HFF-Myc (cell line): Measurements from ENCODE around the gene PEX10.

Experiments used
- DNase-seq: peaks from one replicate; pipeline ENCODE4 v3.0.0-alpha.2; 2011; ENCODE audit warnings: low read depth; ENCODE audit errors: extremely low read depth
- H3K4me3 ChIP-seq: replicated peaks from 2 replicates; pipeline ENCODE4 v1.5.1; 2011; ENCODE audit warnings: low read depth, mild to moderate bottlenecking, control low read depth, low read length
- TF ChIP-seq, protein P1 (sequence below): IDR thresholded peaks from 2 replicates; pipeline ENCODE4 v1.5.1; 2012; ENCODE audit warnings: mild to moderate bottlenecking, low read depth, low read length, control low read depth; ENCODE audit errors: missing control alignments

Gene PEX10

DNA sequence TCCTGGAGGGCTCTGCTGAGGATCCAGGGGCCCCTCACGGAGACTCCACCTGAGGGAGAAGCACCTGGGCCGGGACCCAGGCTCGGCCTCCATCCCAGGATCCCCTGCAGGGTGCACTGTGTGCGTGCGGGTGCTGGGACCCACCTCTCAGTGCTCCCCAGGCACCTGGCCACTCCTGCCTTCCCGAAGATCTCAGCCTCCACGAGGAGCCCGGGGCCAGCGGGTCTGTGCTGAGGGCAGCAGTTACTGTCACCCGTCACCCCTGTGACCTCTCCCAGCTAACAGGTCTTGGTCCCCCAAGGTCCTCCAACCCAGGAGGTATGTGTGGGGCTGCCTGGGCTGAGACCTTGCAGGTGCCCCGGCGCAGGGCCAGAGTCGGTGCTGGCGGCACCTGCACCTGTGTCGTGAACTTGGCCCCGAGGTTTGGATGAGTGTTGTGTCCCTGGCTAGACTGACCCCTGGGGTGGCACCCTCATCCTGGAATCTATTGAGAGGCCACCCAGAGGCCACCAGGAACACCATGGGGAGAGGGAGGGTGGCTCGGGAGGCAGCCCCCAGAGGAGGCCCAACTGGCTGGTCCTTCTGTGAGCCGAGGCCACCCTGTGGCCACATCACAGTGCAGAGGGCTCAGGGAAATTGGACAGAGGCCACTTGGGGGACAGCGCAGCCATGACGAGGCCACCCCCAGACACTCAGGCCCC, 38.7 kb downstream of the PEX10 start:
- H3K4me3 ChIP-seq: no peak overlapping the region
- TF ChIP-seq, protein P1, sequence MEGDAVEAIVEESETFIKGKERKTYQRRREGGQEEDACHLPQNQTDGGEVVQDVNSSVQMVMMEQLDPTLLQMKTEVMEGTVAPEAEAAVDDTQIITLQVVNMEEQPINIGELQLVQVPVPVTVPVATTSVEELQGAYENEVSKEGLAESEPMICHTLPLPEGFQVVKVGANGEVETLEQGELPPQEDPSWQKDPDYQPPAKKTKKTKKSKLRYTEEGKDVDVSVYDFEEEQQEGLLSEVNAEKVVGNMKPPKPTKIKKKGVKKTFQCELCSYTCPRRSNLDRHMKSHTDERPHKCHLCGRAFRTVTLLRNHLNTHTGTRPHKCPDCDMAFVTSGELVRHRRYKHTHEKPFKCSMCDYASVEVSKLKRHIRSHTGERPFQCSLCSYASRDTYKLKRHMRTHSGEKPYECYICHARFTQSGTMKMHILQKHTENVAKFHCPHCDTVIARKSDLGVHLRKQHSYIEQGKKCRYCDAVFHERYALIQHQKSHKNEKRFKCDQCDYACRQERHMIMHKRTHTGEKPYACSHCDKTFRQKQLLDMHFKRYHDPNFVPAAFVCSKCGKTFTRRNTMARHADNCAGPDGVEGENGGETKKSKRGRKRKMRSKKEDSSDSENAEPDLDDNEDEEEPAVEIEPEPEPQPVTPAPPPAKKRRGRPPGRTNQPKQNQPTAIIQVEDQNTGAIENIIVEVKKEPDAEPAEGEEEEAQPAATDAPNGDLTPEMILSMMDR: no peak
- DNase-seq: no peak

DNA sequence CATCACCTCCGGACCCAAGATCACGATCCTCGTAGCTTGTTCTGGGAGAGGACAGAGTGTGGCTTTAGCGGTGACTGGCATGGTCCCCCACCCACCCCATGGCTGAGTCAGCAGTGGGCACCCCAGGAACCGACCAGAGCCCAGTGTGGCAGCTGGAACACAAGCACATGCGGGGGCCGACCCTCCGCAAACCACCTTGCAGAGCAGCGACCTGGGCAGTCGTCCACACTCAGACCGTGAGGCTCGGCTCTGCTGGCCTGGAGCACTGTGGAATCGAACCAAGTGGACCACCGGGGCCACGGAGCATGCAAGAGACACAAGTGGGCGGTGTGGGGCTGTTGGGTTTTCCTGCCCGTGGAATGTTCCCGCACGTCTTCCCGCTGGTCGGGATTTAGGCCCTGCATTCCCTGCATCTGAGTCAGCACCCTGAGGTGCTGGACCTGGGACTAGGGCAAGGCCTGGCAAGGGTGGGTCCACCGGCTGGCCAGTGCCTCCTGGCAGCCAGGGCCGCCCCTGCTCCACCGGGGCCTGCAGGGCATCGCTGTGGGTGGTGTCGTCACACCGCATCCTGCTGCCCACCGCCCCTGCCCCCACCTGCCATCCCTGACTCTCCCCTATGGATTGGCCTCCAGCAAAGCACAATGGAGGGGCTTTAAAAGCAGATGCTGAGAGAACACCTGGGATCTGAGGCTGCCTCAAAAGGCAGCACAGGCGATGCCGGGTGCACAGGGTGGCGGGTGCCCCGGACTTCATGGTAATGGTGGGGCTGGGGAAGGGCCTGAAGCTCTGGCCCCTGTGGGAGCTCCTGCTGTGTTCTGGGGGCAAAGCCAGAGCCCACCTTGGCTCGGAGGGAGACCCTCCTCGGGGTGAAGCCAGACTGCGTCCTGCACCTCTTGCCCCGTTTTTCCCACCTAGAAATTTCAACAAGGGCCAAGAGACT, 39.5 kb downstream of the PEX10 start:
- TF ChIP-seq, protein P1: no peak
- no peak for DNase-seq
- no peak overlapping the region for H3K4me3 ChIP-seq

DNA sequence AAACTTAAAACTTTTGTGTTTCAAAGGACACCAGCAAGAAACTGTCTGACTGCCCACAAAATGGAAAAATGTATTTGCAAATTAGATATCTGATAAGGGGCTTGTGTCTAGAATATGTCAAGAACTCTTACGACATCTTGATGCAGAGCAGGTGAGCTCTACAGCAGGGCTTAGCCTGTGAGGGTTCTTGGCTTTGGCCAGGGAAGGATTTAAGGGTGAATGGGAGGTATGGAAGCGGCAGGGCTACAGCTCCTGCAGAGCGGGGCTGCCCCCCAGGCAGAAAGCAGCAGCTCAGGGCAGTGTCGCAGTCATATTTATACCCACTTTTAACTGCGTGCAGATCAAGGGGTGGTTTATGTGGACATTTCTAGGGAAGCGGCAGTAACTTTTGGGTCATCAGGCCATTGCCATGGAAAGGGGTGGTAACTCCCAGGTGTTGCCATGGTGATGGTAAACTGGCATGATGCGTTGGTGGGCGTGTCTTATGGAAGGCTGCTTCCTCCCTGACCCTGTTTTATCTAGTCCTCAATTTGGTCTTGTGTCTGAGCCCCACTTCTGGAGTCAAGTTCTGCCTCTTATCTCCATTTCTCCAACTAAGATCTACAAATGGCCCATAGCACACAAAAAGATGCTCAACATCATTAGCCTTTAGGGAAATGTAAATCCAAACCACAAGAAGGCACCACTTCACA, 44.2 kb downstream of the PEX10 start:
- no peak overlapping the region for H3K4me3 ChIP-seq
- DNase-seq: no peak
- TF ChIP-seq, protein P1: no peak

DNA sequence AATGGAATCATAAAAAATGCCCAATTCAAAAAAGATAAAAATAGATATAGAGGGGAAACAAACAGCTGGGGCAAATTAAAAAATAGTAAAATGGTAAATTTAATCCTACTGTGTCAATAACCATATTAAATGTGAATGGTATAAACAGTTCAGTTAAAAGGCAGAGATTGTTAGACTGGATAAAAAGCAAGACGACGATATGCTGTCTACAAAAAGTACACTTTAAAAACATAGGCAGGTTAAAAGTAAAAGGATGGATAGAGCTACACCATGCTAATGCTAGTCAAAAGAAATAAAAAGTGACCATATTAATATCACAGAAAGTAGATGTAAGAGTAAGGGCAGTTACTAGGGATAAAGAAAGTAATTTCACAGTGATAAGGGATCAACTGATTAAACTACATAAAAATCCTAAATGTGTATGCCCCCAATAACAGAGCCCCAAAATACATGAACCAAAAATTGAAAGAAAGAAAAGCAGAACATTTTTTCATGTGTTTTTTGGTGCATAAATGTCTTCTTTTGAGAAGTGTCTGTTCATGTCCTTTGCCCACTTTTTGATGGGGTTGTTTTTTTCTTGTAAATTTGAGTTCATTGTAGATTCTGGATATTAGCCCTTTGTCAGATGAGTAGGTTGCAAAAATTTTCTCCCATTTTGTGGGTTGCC, 48.4 kb downstream of the PEX10 start:
- H3K4me3 ChIP-seq: no peak overlapping the region
- no peak for DNase-seq
- TF ChIP-seq, protein P1: no peak

DNA sequence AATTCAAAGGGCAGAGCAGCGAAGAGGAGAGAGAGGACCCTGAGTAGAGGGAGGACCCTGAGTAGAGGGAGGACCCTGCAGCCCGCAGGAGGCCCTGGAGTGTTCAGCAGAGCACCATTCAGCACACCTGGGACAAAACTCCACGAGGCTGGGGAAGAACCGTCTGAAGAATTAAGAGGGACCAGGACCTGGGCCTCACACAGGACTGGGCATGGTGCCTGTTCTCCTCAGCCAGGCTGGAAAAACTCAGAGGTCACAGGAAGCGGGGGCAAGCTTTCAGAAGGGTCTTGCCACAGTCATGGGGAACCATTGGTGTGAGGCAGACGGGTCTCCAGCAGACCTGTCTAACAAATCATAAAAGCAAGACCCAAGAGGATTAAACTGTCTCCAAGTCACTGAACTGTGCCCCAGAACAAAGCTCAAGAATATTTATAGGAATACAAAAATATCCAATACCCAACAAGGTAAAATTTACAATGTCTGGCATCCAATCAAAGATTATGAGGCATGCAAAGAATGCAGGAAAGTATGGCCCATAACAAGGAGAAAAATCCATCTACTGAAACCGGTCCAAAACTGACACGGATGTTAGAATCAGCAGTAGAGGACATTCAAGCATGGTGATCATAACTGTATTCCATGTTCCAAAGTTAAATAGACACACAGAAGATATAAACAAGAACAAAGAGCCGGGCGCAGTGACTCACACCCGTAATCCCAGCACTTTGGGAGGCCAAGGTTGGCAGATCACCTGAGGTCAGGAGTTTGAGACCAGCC, 51.6 kb downstream of the PEX10 start:
- DNase-seq: no peak
- TF ChIP-seq, protein P1: no peak
- H3K4me3 ChIP-seq: no peak overlapping the region
